Esophagus muscularis mucosa (tissue), 4 donors: ENCODE data around the gene AUH. TPM values are rescaled to one million over a fixed set of nuclear protein-coding genes. Genes with fewer than 3 reads are reported as not detected.
A peak's percentile ranks its signal among the peaks of the same experiment; 100 is the strongest.

Experiments
- DNase-seq: peaks from one replicate; pipeline ENCODE4 v3.0.0-alpha.2; 2017; ENCODE audit errors: extremely low spot score
- H3K27ac ChIP-seq, 4 donors: fragments of 200-600 bp; sonication (generic); replicated peaks in 1 of 4; 1 replicate in 3 of 4; 2 replicates in 1 of 4; pipeline ENCODE4 v1.5.1; 2016 to 2019; ENCODE audit warnings: mild to moderate bottlenecking in 1 of 4
- H3K27me3 ChIP-seq, 4 donors: fragments of 200-600 bp; sonication (generic); one replicate each; pipeline versions ENCODE4 v1.5.1 to v1.6.0; 2016 to 2019
- H3K36me3 ChIP-seq, 4 donors: fragments of 200-600 bp; sonication (generic); one replicate each; pipeline ENCODE4 v1.5.1; 2016 to 2019
- H3K4me1 ChIP-seq, 4 donors: fragments of 200-600 bp; sonication (generic); one replicate each; pipeline ENCODE4 v1.5.1; 2016 to 2019
- H3K4me3 ChIP-seq, 4 donors: fragments of 200-600 bp; sonication (generic); 1 replicate in 2 of 4; 2 replicates in 2 of 4; pipeline ENCODE4 v1.5.1; 2016 to 2019; ENCODE audit warnings: mild to moderate bottlenecking in 4 of 4, moderate library complexity in 1 of 4
- H3K9me3 ChIP-seq, 4 donors: fragments of 200-600 bp; sonication (generic); 1 replicate in 3 of 4; 2 replicates in 1 of 4; pipeline ENCODE4 v1.5.1; 2016 to 2019
- CTCF ChIP-seq, 3 experiments: fragments of 200-600 bp in 2 of 3; fragments of 450-650 bp in 1 of 3; sonication (generic) in 2 of 3; IDR thresholded peaks; one replicate each; pipeline ENCODE4 v1.5.1; 2017 to 2019; ENCODE audit warnings: antibody characterized with exemption in 3 of 3, mild to moderate bottlenecking in 2 of 3, moderate library complexity in 1 of 3
- EP300 ChIP-seq: sonication (generic); formaldehyde crosslinking; IDR thresholded peaks from one replicate; pipeline ENCODE4 v1.6.1; 2017; ENCODE audit warnings: antibody characterized with exemption
- POLR2A ChIP-seq: fragments of 450-650 bp; IDR thresholded peaks from one replicate; pipeline ENCODE4 v1.6.1; 2017; ENCODE audit warnings: antibody characterized with exemption, moderate library complexity, mild to moderate bottlenecking, low read depth
- POLR2AphosphoS5 ChIP-seq, 2 donors: sonication (generic); formaldehyde crosslinking; IDR thresholded peaks; one replicate each; pipeline ENCODE4 v1.6.1; 2017; ENCODE audit warnings: antibody characterized with exemption in 2 of 2
- WGBS: methylation state at CpG from one replicate; pipeline ENCODE4 v1.1.5; 2018; 5-methylcytosine and 5-hydroxymethylcytosine counted together
- intact Hi-C: fragments of 100-400 bp; cut with DNase I; formaldehyde crosslinking; loops from one replicate; pipeline ENCODE4 v1.15.1; 2023
- total RNA-seq, 4 donors: library from RNA; depleted of rRNA; stranded (reverse); fragments of >200 nt; gene quantifications; one replicate each; pipeline versions ENCODE4 v1.1.0 to v1.2.1, GENCODE V29; 2016

AUH gene
- total RNA-seq = 10 to 100 TPM; 17.7 to 29.9 (median 22.3) TPM

- H3K36me3 ChIP-seq = peaks cover 0 to 6% (median 3%) of the 10 kb centered on the region in 4 donors
- intact Hi-C loops = loop anchor here (5.0 kb wide), 3 partner anchors 61 to 264 kb away; partner anchors contain the start of gene NFIL3
- H3K4me3 ChIP-seq = peak within 1 kb of the TSS; percentile 77 to 99 (median 98)
- H3K27ac ChIP-seq = peak within 1 kb of the TSS; percentile 85 to 95 (median 88)
- TF ChIP-seq CTCF (IDR thresholded peaks at IDR 0.05) (no peak), POLR2A (no peak), EP300 (no peak), POLR2AphosphoS5 (IDR thresholded peaks at IDR 0.05) (peak; percentile 54 to 63)
- WGBS = under 1% methylated on average over 65 of the region's 82 CpGs
- no peaks in the 10 kb centered on the region for H3K27me3 ChIP-seq
- no peaks in the 10 kb centered on the region for H3K9me3 ChIP-seq
- DNase-seq = peak; percentile 93
- peaks cover 14 to 40% (median 32%) of the 10 kb centered on the region in 4 donors for H3K4me1 ChIP-seq
Measured at GRCh38 chr9:91361291-91362050, at the start of gene AUH. Gene AUH, minus strand, starts transcription at chr9:91361918. Its CDS starts 29 bp downstream, at chr9:91361889.

GRCh38 chr9:91411096-91411771, 49.5 kb upstream of the AUH start:
- Histone ChIP-seq H3K4me1 (peaks cover 4 to 22% (median 16%) of the 10 kb centered on the region in 4 donors), H3K4me3 (no peak overlapping the region), H3K36me3 (peaks cover 16 to 40% (median 28%) of the 10 kb centered on the region in 4 donors), H3K27me3 (no peaks in the 10 kb centered on the region), H3K27ac (no peak overlapping the region), H3K9me3 (no peaks in the 10 kb centered on the region)
- intact Hi-C loops = loop anchor here (5.0 kb wide), 1 partner anchor 44 kb away; no protein-coding TSS in a partner anchor
- WGBS = 57% methylated on average over 5 of the region's 5 CpGs
- TF ChIP-seq CTCF (IDR thresholded peaks at IDR 0.05) (no peak), EP300 (no peak), POLR2A (no peak), POLR2AphosphoS5 (IDR thresholded peaks at IDR 0.05) (no peak)
- peak; percentile 5 for DNase-seq

GRCh38 chr9:91410161-91410560, 48.4 kb upstream of the AUH start:
- 98% methylated on average over 12 of the region's 12 CpGs for WGBS
- Histone ChIP-seq H3K27ac (no peak overlapping the region), H3K4me1 (peaks cover 0 to 16% (median 13%) of the 10 kb centered on the region in 4 donors), H3K27me3 (no peaks in the 10 kb centered on the region), H3K4me3 (no peak overlapping the region), H3K36me3 (peaks cover 16 to 45% (median 28%) of the 10 kb centered on the region in 4 donors), H3K9me3 (no peaks in the 10 kb centered on the region)
- TF ChIP-seq CTCF (IDR thresholded peaks at IDR 0.05) (no peak), POLR2AphosphoS5 (IDR thresholded peaks at IDR 0.05) (no peak), POLR2A (no peak), EP300 (no peak)
- intact Hi-C loops = loop anchor here (5.0 kb wide), 1 partner anchor 43 kb away; no protein-coding TSS in a partner anchor
- DNase-seq = no peak

GRCh38 chr9:91408475-91408874, 46.8 kb upstream of the AUH start:
- 100% methylated on average over 1 of the region's 1 CpG for WGBS
- H3K27me3 ChIP-seq = no peaks in the 10 kb centered on the region
- H3K9me3 ChIP-seq = no peaks in the 10 kb centered on the region
- no peak overlapping the region for H3K4me3 ChIP-seq
- no peak overlapping the region for H3K27ac ChIP-seq
- intact Hi-C loops = no loop called here
- TF ChIP-seq CTCF (IDR thresholded peaks at IDR 0.05) (no peak), POLR2A (no peak), EP300 (no peak), POLR2AphosphoS5 (IDR thresholded peaks at IDR 0.05) (no peak)
- no peak for DNase-seq
- H3K4me1 ChIP-seq = peaks cover 0 to 16% (median 13%) of the 10 kb centered on the region in 4 donors
- H3K36me3 ChIP-seq = peaks cover 16 to 45% (median 28%) of the 10 kb centered on the region in 4 donors
